ENCODE measurements around the gene ARHGAP30.

DNA sequence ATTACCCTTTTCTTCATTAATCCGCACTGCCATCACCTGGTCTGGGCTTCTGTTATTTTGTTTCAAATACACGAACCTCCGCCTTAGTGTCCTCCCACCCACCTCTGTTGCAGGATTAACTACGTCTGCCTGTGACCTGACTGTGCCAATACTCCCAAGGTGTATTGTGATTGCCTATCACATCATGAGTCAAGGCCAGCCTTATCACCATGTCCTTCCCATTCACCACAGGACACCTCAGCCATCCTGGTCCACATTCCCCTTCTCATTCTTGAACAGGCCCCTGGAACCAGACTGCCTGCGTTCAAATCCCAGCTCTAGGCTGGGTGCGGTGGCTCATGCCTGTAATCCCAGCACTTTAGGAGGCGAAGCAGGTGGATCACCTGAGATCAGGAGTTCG lies 63.1 kb downstream of the ARHGAP30 start:
- TF ChIP-seq, protein P1, sequence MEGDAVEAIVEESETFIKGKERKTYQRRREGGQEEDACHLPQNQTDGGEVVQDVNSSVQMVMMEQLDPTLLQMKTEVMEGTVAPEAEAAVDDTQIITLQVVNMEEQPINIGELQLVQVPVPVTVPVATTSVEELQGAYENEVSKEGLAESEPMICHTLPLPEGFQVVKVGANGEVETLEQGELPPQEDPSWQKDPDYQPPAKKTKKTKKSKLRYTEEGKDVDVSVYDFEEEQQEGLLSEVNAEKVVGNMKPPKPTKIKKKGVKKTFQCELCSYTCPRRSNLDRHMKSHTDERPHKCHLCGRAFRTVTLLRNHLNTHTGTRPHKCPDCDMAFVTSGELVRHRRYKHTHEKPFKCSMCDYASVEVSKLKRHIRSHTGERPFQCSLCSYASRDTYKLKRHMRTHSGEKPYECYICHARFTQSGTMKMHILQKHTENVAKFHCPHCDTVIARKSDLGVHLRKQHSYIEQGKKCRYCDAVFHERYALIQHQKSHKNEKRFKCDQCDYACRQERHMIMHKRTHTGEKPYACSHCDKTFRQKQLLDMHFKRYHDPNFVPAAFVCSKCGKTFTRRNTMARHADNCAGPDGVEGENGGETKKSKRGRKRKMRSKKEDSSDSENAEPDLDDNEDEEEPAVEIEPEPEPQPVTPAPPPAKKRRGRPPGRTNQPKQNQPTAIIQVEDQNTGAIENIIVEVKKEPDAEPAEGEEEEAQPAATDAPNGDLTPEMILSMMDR (IDR thresholded peaks at IDR 0.05): no peak
- TF ChIP-seq POLR2AphosphoS5 (IDR thresholded peaks at IDR 0.05; ENCODE audit: insufficient read depth in 1 of 2, low read depth in 1 of 2): no peak
- no peak for TF ChIP-seq POLR2A (IDR thresholded peaks at IDR 0.05)

Data from vagina (tissue), 2 donors.